Activated CD4-positive, alpha-beta T cell treated with anti-CD3 and anti-CD28 coated beads for 1 hour (primary cell): ENCODE measurements around the gene MSLN.
"Not testable (repeated sequence)": the region's sequence is repeated elsewhere in the genome, so short reads cannot be mapped to it uniquely, and the experiment has no call there.

ENCODE experiments used
- DNase-seq: peaks from one replicate; pipeline ENCODE4 v3.0.0-alpha.2; 2020

The MSLN gene

GRCh38 chr16:760545-761343 is at the start of gene MSLN:
Gene MSLN, plus strand, starts transcription at chr16:760734. Its CDS starts 1,947 bp downstream, at chr16:762681.
- no peak for DNase-seq

GRCh38 chr16:711084-711483 is 49.5 kb upstream of the MSLN start:
- no peak for DNase-seq

GRCh38 chr16:711548-712320 is 48.8 kb upstream of the MSLN start:
- peak; percentile 69 for DNase-seq

GRCh38 chr16:712740-713250 is 47.7 kb upstream of the MSLN start:
- not testable (repeated sequence) for DNase-seq

- DNase-seq: no peak
Measured at GRCh38 chr16:714079-714478, 46.5 kb upstream of the MSLN start.

GRCh38 chr16:714558-715476 is 45.7 kb upstream of the MSLN start, which contains the start of gene METRN:
Gene METRN, plus strand, starts transcription at chr16:715118. Its CDS starts 172 bp downstream, at chr16:715290.
- DNase-seq: peak; percentile 79

GRCh38 chr16:715477-716199 is 44.9 kb upstream of the MSLN start:
- DNase-seq: no peak

- no peak for DNase-seq
Measured at GRCh38 chr16:716200-716568, 44.4 kb upstream of the MSLN start.

- no peak for DNase-seq
Measured at GRCh38 chr16:716768-717325, 43.7 kb upstream of the MSLN start.

GRCh38 chr16:717450-718245 is 42.9 kb upstream of the MSLN start:
- no peak for DNase-seq

GRCh38 chr16:718389-718788 is 42.1 kb upstream of the MSLN start:
- DNase-seq: no peak

- no peak for DNase-seq
Measured at GRCh38 chr16:718922-719321, 41.6 kb upstream of the MSLN start.

- no peak for DNase-seq
Measured at GRCh38 chr16:719815-720446, 40.6 kb upstream of the MSLN start.

- DNase-seq: no peak
Measured at GRCh38 chr16:720447-720989, 40.0 kb upstream of the MSLN start.

GRCh38 chr16:720990-721764 is 39.4 kb upstream of the MSLN start, which contains the start of gene ANTKMT:
Gene ANTKMT, plus strand, starts transcription at chr16:721146. Its CDS starts 129 bp downstream, at chr16:721275.
- peak; percentile 50 for DNase-seq

GRCh38 chr16:721765-722540 is 38.6 kb upstream of the MSLN start:
- DNase-seq: no peak

- no peak for DNase-seq
Measured at GRCh38 chr16:722835-723633, 37.5 kb upstream of the MSLN start.
